Neural cell (in vitro differentiated cells): ENCODE data around the gene EVA1A.

Source experiments
- CTCF ChIP-seq: fragments of 450-650 bp; IDR thresholded peaks from 2 replicates; pipeline ENCODE4 v1.5.1; 2014; ENCODE audit warnings: antibody characterized with exemption, mild to moderate bottlenecking, moderate library complexity; ENCODE audit not compliant: poor library complexity, severe bottlenecking
- EP300 ChIP-seq: fragments of 450-650 bp; conservative IDR thresholded peaks from 2 replicates; pipeline ENCODE4 v1.6.1; 2014; ENCODE audit warnings: antibody characterized with exemption, mild to moderate bottlenecking, moderate library complexity; ENCODE audit not compliant: poor library complexity, severe bottlenecking
- RAD21 ChIP-seq: fragments of 450-650 bp; conservative IDR thresholded peaks from 2 replicates; pipeline ENCODE4 v1.6.1; 2014; ENCODE audit warnings: antibody characterized with exemption, mild to moderate bottlenecking, moderate library complexity
- TF ChIP-seq, protein P1 (sequence below): IDR thresholded peaks from 2 replicates; pipeline ENCODE4 v1.6.1; 2012; ENCODE audit warnings: borderline replicate concordance

DNA sequence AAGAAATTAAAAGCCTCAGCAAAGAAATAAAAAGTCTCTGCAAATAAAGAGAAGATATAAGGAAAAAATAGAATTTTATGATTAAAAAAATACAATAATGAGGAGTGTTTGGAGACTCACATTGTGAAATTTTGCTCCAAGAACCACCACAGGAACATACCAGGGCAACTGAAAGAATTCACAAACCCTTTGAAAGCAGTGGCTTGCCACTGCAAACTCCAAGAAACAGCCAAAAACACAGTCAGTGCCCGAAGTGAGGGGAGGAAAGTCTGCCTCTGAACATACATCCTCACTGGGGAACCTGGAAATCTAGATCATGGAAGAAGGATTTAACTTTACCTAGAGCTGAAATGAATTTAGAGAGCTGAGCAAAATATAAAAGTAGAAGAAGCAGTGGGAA, 33.1 kb downstream of the EVA1A start:
- TF ChIP-seq, protein P1, sequence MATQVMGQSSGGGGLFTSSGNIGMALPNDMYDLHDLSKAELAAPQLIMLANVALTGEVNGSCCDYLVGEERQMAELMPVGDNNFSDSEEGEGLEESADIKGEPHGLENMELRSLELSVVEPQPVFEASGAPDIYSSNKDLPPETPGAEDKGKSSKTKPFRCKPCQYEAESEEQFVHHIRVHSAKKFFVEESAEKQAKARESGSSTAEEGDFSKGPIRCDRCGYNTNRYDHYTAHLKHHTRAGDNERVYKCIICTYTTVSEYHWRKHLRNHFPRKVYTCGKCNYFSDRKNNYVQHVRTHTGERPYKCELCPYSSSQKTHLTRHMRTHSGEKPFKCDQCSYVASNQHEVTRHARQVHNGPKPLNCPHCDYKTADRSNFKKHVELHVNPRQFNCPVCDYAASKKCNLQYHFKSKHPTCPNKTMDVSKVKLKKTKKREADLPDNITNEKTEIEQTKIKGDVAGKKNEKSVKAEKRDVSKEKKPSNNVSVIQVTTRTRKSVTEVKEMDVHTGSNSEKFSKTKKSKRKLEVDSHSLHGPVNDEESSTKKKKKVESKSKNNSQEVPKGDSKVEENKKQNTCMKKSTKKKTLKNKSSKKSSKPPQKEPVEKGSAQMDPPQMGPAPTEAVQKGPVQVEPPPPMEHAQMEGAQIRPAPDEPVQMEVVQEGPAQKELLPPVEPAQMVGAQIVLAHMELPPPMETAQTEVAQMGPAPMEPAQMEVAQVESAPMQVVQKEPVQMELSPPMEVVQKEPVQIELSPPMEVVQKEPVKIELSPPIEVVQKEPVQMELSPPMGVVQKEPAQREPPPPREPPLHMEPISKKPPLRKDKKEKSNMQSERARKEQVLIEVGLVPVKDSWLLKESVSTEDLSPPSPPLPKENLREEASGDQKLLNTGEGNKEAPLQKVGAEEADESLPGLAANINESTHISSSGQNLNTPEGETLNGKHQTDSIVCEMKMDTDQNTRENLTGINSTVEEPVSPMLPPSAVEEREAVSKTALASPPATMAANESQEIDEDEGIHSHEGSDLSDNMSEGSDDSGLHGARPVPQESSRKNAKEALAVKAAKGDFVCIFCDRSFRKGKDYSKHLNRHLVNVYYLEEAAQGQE = no peak
- TF ChIP-seq CTCF = no peak
- no peak for TF ChIP-seq RAD21
- TF ChIP-seq EP300 = no peak
